ENCODE data around the gene ZMYM3.

Gene ZMYM3

DNA sequence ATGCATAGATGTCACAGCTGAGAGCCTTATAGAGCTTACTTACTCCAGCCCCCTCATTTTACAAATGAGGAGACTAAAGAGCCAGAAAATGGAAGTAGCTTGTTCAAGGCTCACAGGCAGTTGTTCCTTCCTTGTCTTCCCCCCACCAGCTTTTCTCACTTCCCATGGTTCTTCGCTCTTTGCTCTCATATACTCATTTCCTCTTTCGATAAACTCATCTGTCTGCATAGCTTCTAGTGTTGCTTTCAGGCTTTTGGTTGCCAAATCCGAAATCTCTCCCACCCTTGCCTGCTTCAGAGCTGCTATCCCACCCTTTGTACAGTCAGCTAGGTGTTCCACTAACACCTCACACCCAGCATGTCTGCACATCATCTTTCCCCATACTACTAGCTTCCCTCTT is 55.9 kb downstream of the ZMYM3 start:
- H3K4me2 ChIP-seq (ENCODE audit: low read length), result no peak overlapping the region
- H3K9ac ChIP-seq (ENCODE audit: low read length), result no peak overlapping the region
- H3K79me1 ChIP-seq (ENCODE audit: low read length), result no peaks in the 10 kb centered on the region
- H3K56ac ChIP-seq (ENCODE audit: low read length), result no peak overlapping the region
- no CpG with 5 or more reads among the region's 3 CpGs for WGBS (ENCODE audit: extremely low coverage, insufficient coverage, low lambda C conversion rate)
- H3K18ac ChIP-seq (ENCODE audit: low read length), result no peak overlapping the region
- H3K4me1 ChIP-seq (ENCODE audit: control insufficient read depth, low read depth, low read length), result no peaks in the 10 kb centered on the region
- no peak for DNase-seq
- no peaks in the 10 kb centered on the region for H3K36me3 ChIP-seq (ENCODE audit: control insufficient read depth, insufficient read depth, low read length)
- H3K27ac ChIP-seq (ENCODE audit: low read depth, low read length), result no peak overlapping the region
- no peak overlapping the region for H4K8ac ChIP-seq (ENCODE audit: low read depth, low read length)
- no peak overlapping the region for H2BK5ac ChIP-seq (ENCODE audit: low read length)
- no peak overlapping the region for H4K5ac ChIP-seq (ENCODE audit: low read length)
- H3K4ac ChIP-seq (ENCODE audit: low read depth, low read length), result no peak overlapping the region
- H2AK5ac ChIP-seq (ENCODE audit: low read length), result no peak overlapping the region
- H2BK120ac ChIP-seq (ENCODE audit: low read depth, low read length), result no peak overlapping the region
- H3K4me3 ChIP-seq (ENCODE audit: low read length), result no peak overlapping the region
- no peaks in the 10 kb centered on the region for H3K27me3 ChIP-seq (ENCODE audit: insufficient read depth, low read length, poor library complexity)
- no peaks in the 10 kb centered on the region for H3K79me2 ChIP-seq (ENCODE audit: control insufficient read depth, insufficient read depth, low read length)
- H2BK15ac ChIP-seq (replicated peaks; ENCODE audit: low read depth), result no peak overlapping the region
- no peak overlapping the region for H3K23ac ChIP-seq (ENCODE audit: low read length)

DNA sequence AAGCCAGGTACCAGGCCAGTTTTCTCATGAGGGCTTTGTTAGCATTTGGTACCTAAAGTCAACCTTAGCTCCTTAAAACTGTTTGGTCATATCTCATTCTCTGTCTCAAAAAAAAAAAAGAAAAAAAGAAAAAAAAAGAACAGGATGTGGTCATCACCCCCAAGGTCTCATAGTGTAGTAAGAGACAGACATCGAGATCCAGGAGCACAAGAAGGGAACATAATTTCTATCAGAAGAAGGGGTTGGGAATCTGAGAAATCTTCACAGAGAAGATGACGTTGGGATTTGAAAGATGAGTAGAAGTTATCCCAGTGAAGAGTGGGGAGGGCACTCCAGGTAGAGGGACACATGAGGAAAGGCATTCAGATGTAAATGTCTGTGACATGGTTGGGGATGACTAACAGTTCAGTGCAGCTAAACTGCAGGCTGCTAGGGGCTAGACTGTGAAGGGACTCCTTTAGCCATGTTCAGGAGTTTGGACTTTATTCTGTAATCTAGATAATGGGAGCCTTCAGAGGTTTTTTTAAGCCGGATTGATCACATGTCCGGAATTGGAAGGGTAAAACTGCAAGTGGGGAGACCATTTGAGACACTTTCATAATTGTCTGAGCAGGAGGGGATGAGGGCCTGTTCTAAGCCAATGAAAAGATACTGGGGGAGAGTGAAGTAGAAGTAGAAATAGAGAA is 57.8 kb downstream of the ZMYM3 start:
- no peak overlapping the region for H3K56ac ChIP-seq (ENCODE audit: low read length)
- H3K9ac ChIP-seq (ENCODE audit: low read length), result no peak overlapping the region
- DNase-seq, result peak; percentile 65
- no peak overlapping the region for H2BK120ac ChIP-seq (ENCODE audit: low read depth, low read length)
- H3K79me2 ChIP-seq (ENCODE audit: control insufficient read depth, insufficient read depth, low read length), result no peaks in the 10 kb centered on the region
- H3K4me2 ChIP-seq (ENCODE audit: low read length), result no peak overlapping the region
- H4K8ac ChIP-seq (ENCODE audit: low read depth, low read length), result no peak overlapping the region
- H3K4me1 ChIP-seq (ENCODE audit: control insufficient read depth, low read depth, low read length), result no peaks in the 10 kb centered on the region
- H3K4me3 ChIP-seq (ENCODE audit: low read length), result no peak overlapping the region
- no peaks in the 10 kb centered on the region for H3K27me3 ChIP-seq (ENCODE audit: insufficient read depth, low read length, poor library complexity)
- no peaks in the 10 kb centered on the region for H3K79me1 ChIP-seq (ENCODE audit: low read length)
- WGBS (ENCODE audit: extremely low coverage, insufficient coverage, low lambda C conversion rate), result no CpG with 5 or more reads among the region's 4 CpGs
- H3K18ac ChIP-seq (ENCODE audit: low read length), result no peak overlapping the region
- H3K36me3 ChIP-seq (ENCODE audit: control insufficient read depth, insufficient read depth, low read length), result no peaks in the 10 kb centered on the region
- H2BK5ac ChIP-seq (ENCODE audit: low read length), result no peak overlapping the region
- no peak overlapping the region for H4K5ac ChIP-seq (ENCODE audit: low read length)
- H3K23ac ChIP-seq (ENCODE audit: low read length), result no peak overlapping the region
- H3K27ac ChIP-seq (ENCODE audit: low read depth, low read length), result no peak overlapping the region
- H2BK15ac ChIP-seq (replicated peaks; ENCODE audit: low read depth), result no peak overlapping the region
- no peak overlapping the region for H3K4ac ChIP-seq (ENCODE audit: low read depth, low read length)
- no peak overlapping the region for H2AK5ac ChIP-seq (ENCODE audit: low read length)

DNA sequence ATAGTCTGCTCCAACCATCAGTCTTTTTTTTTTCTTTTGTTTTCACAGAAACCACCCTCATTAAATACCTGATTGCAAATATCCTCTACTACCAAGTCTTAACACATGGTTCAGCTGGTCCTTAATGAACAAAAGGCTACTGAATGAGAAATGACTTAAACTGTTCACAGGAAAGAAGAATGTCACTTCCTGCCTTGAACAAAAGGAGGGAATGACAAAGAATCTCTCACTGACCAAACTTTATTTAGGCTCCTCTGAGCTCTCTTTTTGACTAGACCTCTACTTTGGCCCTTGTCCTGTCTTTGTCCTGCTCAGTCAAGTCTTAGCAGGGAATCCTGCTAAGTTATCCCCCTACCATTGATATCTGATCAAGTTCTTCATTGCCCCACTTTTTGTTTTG is 62.7 kb downstream of the ZMYM3 start:
- no peaks in the 10 kb centered on the region for H3K27me3 ChIP-seq (ENCODE audit: insufficient read depth, low read length, poor library complexity)
- no peak overlapping the region for H3K9ac ChIP-seq (ENCODE audit: low read length)
- DNase-seq, result no peak
- no peaks in the 10 kb centered on the region for H3K4me1 ChIP-seq (ENCODE audit: control insufficient read depth, low read depth, low read length)
- no peak overlapping the region for H2BK5ac ChIP-seq (ENCODE audit: low read length)
- no peak overlapping the region for H4K5ac ChIP-seq (ENCODE audit: low read length)
- no peak overlapping the region for H2BK15ac ChIP-seq (replicated peaks; ENCODE audit: low read depth)
- no peak overlapping the region for H4K8ac ChIP-seq (ENCODE audit: low read depth, low read length)
- H3K4me3 ChIP-seq (ENCODE audit: low read length), result no peak overlapping the region
- no peak overlapping the region for H3K56ac ChIP-seq (ENCODE audit: low read length)
- H3K18ac ChIP-seq (ENCODE audit: low read length), result no peak overlapping the region
- no peak overlapping the region for H3K27ac ChIP-seq (ENCODE audit: low read depth, low read length)
- H3K4me2 ChIP-seq (ENCODE audit: low read length), result no peak overlapping the region
- no peaks in the 10 kb centered on the region for H3K79me2 ChIP-seq (ENCODE audit: control insufficient read depth, insufficient read depth, low read length)
- H3K23ac ChIP-seq (ENCODE audit: low read length), result no peak overlapping the region
- H3K4ac ChIP-seq (ENCODE audit: low read depth, low read length), result no peak overlapping the region
- H2BK120ac ChIP-seq (ENCODE audit: low read depth, low read length), result no peak overlapping the region
- no peaks in the 10 kb centered on the region for H3K79me1 ChIP-seq (ENCODE audit: low read length)
- no peak overlapping the region for H2AK5ac ChIP-seq (ENCODE audit: low read length)
- H3K36me3 ChIP-seq (ENCODE audit: control insufficient read depth, insufficient read depth, low read length), result no peaks in the 10 kb centered on the region
